Measurements from ENCODE around the gene GABRG3. TPM values are rescaled to one million over a fixed set of nuclear protein-coding genes. Genes with fewer than 3 reads are reported as not detected.

Gene GABRG3
- total RNA-seq, 1 experiment from 2014 or later, result not detected

- Mint-ChIP-seq H3K27me3 (ENCODE audit: unreplicated experiment) (no peaks in the 10 kb centered on the region), H3K4me1 (ENCODE audit: low read depth, unreplicated experiment) (no peaks in the 10 kb centered on the region), H3K36me3 (ENCODE audit: insufficient read depth, unreplicated experiment) (no peaks in the 10 kb centered on the region), H3K27ac (ENCODE audit: unreplicated experiment) (no peak overlapping the region), H3K4me3 (ENCODE audit: low read depth, unreplicated experiment) (no peak overlapping the region), H3K9me3 (ENCODE audit: low read depth, unreplicated experiment) (no peaks in the 10 kb centered on the region)
- no peak for TF ChIP-seq CTCF (IDR thresholded peaks at IDR 0.05; ENCODE audit: unreplicated experiment)
- intact Hi-C loops (cut with micrococcal nuclease; ENCODE audit: unreplicated experiment), result no loop called here
- CTCF ChIA-PET, result no interaction called here
- BruUV-seq (replicated peaks), result no TSS peak
- no peak for DNase-seq
Observed at GRCh38 chr15:27238707-27239423, 267.9 kb downstream of the GABRG3 start.

GRCh38 chr15:27241943-27242342, 271.0 kb downstream of the GABRG3 start:
- CTCF ChIA-PET, result no interaction called here
- no TSS peak for BruUV-seq (replicated peaks)
- Mint-ChIP-seq H3K9me3 (ENCODE audit: low read depth, unreplicated experiment) (no peaks in the 10 kb centered on the region), H3K27ac (ENCODE audit: unreplicated experiment) (no peak overlapping the region), H3K36me3 (ENCODE audit: insufficient read depth, unreplicated experiment) (no peaks in the 10 kb centered on the region), H3K4me1 (ENCODE audit: low read depth, unreplicated experiment) (no peaks in the 10 kb centered on the region), H3K27me3 (ENCODE audit: unreplicated experiment) (no peaks in the 10 kb centered on the region), H3K4me3 (ENCODE audit: low read depth, unreplicated experiment) (no peak overlapping the region)
- TF ChIP-seq CTCF (IDR thresholded peaks at IDR 0.05; ENCODE audit: unreplicated experiment), result no peak
- intact Hi-C loops (cut with micrococcal nuclease; ENCODE audit: unreplicated experiment), result no loop called here
- DNase-seq, result no peak

GRCh38 chr15:27244047-27244446, 273.1 kb downstream of the GABRG3 start:
- CTCF ChIA-PET, result no interaction called here
- H3K27ac Mint-ChIP-seq (ENCODE audit: unreplicated experiment), result no peak overlapping the region
- H3K36me3 Mint-ChIP-seq (ENCODE audit: insufficient read depth, unreplicated experiment), result no peaks in the 10 kb centered on the region
- BruUV-seq (replicated peaks), result no TSS peak
- peaks cover 2% of the 10 kb centered on the region for H3K9me3 Mint-ChIP-seq (ENCODE audit: low read depth, unreplicated experiment)
- intact Hi-C loops (cut with micrococcal nuclease; ENCODE audit: unreplicated experiment), result no loop called here
- no peaks in the 10 kb centered on the region for H3K27me3 Mint-ChIP-seq (ENCODE audit: unreplicated experiment)
- no peak for DNase-seq
- no peak for TF ChIP-seq CTCF (IDR thresholded peaks at IDR 0.05; ENCODE audit: unreplicated experiment)
- H3K4me3 Mint-ChIP-seq (ENCODE audit: low read depth, unreplicated experiment), result no peak overlapping the region
- no peaks in the 10 kb centered on the region for H3K4me1 Mint-ChIP-seq (ENCODE audit: low read depth, unreplicated experiment)

- no TSS peak for BruUV-seq (replicated peaks)
- intact Hi-C loops (cut with micrococcal nuclease; ENCODE audit: unreplicated experiment), result no loop called here
- peaks cover 2% of the 10 kb centered on the region for H3K9me3 Mint-ChIP-seq (ENCODE audit: low read depth, unreplicated experiment)
- H3K36me3 Mint-ChIP-seq (ENCODE audit: insufficient read depth, unreplicated experiment), result no peaks in the 10 kb centered on the region
- H3K27me3 Mint-ChIP-seq (ENCODE audit: unreplicated experiment), result no peaks in the 10 kb centered on the region
- no peak overlapping the region for H3K27ac Mint-ChIP-seq (ENCODE audit: unreplicated experiment)
- CTCF ChIA-PET, result no interaction called here
- no peak for DNase-seq
- H3K4me1 Mint-ChIP-seq (ENCODE audit: low read depth, unreplicated experiment), result no peaks in the 10 kb centered on the region
- no peak overlapping the region for H3K4me3 Mint-ChIP-seq (ENCODE audit: low read depth, unreplicated experiment)
- no peak for TF ChIP-seq CTCF (IDR thresholded peaks at IDR 0.05; ENCODE audit: unreplicated experiment)
Observed at GRCh38 chr15:27248251-27248650, 277.3 kb downstream of the GABRG3 start.

Measured in Calu3 (cell line).